GM19035 (cell line): Measurements from ENCODE around the gene PPL.
"Not testable (repeated sequence)": the region's sequence is repeated elsewhere in the genome, so short reads cannot be mapped to it uniquely, and the experiment has no call there.

Experiments
- ATAC-seq: cut with Tn5 transposase; IDR thresholded peaks from one replicate; pipeline ENCODE4 v1.9.1; 2021; ENCODE audit not compliant: unreplicated experiment

PPL gene

DNA sequence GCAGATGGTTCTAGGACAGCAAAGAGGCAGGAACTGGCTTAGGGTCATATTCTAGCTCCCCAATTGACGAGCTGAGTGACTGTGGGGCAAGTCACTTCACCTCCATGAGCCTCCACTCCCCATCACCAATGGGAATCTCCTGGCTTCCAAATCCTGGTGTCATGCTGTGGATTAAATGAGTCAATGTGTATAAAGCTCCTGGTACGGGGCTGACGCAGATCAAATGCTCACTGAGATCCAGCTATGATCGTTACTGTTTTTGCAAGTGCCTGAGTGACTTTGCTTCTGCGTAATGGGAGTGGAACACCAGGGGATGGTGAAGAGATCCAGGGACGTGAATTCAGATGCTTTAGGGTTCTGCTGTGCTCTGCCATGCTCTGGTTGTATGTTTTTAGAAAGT, 23.6 kb upstream of the PPL start:
- ATAC-seq: no peak

GRCh38 chr16:4958510-4959438, 21.8 kb upstream of the PPL start:
- ATAC-seq: no peak

- peak; percentile 79 for ATAC-seq
Observed at GRCh38 chr16:4957720-4958509, 21.0 kb upstream of the PPL start, which contains the start of gene SEC14L5. Gene SEC14L5 (plus strand): TSS chr16:4958330. CDS start chr16:4959324, 994 bp downstream.

DNA sequence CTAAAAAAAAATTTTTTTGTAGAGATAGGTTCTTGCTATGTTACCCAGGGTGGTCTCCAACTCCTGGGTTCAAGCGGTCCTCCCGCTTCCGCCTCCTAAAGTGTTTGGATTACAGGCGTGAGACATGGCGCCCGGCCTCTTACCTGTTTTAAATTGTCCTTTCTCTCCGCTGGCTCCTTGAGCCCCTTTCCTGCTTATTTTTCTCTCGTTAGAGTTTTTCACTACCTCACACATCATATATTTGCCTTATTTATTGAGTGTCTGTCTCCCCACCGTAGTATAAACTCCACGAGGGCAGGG, 20.4 kb upstream of the PPL start:
- ATAC-seq: no peak

DNA sequence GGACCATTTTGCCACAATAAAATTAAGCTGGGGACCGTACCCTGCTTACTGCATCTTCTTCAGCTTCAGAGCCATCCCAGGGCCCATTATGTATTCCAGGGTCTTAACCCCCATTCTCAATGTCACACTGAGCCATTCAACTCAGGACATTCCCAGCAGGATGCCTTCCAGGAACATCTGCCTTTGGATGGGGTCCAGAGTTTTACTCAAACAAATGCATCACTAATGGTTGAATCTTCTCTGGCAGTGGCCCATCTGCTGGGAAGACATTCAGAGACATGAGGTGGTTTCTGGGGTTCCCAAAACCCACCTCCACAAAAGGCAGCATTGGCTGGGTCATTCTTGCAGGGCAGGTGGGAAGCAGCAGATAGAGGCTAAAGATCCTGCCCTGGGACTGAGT, 17.8 kb upstream of the PPL start:
- no peak for ATAC-seq

- ATAC-seq: not testable (repeated sequence)
Observed at GRCh38 chr16:4951583-4951982, 14.6 kb upstream of the PPL start.

- ATAC-seq: no peak
Observed at GRCh38 chr16:4949986-4950385, 13.0 kb upstream of the PPL start.

DNA sequence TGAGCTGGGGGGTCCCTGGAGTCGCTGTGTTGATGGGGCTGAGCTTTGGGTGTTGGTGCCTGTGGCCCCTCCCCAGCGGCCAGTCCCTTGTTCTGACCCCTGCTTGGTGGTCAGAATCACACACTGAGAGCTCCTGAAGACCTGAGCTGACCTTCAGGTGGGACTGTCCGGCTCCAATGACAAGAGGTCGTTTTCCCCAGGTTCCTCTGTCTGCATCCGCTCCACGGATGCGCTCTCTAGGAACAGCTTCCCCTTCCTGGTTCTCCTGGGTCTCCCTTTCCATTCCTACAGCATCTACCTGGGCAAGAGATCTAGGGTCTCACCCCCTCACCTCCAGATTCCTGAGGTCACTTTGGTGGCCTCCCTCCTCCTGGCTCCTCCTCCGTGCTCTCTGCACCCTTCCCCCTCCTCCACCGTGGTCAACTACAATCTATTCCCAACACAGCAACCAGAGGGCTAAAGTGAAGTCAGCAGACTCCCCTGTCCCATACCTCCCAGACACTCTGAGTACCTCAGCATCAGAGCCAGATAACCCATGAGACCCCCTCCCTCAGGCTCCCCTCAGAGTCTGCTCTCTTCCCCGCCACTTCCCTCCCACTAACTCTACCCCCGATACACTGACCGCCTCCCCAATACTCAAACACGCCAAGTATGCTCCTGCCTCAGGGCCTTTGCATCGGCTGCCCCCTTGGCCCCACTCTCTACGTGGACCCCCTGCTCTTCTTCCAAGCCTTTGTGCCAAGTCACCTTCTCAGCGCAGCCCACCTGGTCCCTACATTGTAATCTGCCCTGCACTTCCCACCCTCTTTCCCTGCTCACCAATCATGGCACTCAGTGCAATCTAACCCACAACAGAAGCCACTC, 12.2 kb upstream of the PPL start:
- no peak for ATAC-seq

DNA sequence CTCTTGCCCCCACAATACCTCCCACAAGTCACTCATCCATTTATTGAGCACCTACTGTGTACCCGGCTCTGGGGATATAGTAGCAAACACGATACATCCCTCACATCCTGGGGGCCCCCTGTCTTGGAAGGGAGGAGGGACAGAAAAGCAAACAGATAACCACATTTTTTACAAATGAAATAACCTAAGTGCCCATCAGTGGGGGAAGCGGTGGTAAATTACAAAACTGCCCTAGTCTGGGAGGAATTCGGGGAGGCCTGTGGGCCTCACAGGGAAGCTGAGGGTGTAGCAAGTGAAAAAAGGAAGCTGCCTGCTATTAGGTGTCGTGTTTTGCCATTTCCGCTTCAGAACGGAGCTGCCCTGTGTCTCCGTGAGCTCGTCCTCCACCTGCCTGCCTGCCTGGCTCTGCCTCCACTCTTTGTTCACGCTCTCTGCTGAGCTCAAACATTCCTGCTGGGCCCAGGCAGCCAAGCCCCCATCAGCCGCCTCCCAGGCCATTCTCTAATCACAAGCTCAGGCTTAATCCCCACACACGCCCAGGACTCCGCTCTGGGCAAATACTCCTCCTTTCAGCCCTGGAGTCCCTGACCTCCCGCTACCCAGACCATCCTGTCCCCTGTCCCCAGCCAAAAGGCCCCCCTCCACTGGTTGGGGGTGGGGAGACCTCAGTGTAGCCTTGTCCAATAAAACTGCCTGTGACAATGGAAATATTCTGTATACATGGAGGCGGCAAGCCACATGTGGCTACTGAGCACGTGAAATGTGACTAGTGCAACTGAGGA, 11.0 kb upstream of the PPL start:
- ATAC-seq: no peak

GRCh38 chr16:4946917-4947316, 10.0 kb upstream of the PPL start:
- no peak for ATAC-seq

GRCh38 chr16:4945560-4946502, 8.9 kb upstream of the PPL start:
- no peak for ATAC-seq

GRCh38 chr16:4944333-4945281, 7.7 kb upstream of the PPL start:
- ATAC-seq: no peak

- ATAC-seq: no peak
Observed at GRCh38 chr16:4942481-4942880, 5.5 kb upstream of the PPL start.

DNA sequence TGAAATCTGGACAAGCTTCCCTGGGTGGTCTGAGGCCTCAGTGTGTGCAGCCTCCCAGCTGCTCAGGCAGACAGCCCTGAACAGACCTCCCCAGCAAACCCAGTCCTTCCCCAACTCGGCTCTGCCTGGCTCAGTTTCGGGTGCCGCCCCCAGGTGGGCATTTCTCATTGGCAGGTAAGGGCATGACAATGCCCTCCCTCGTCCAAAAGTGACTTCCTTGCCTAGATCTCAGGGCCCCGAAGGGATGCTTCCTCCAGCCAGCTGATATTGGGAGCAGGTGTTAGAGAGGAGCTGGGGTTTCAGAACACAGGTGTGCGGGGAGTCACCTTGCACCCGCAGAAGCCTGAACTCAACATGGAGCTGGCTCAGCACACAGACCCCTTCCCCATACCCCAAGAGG, 3.8 kb upstream of the PPL start:
- no peak for ATAC-seq

DNA sequence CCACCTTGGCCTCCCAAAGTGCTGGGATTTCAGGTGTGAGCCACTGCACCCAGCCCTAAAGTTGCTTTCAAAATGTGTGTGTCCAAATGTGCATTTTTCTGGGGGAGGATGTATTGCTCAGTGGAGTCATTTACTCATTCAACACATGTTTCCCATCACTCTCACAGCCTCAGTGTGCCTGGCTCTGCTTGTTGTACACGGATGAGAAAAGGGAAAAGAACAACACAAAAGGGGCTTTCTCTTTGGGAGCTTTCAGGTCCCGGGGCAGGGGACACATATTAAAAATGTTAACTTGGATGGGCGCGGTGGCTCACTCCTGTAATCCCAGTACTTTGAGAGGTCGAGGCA, 1.7 kb upstream of the PPL start:
- no peak for ATAC-seq

- ATAC-seq: no peak
Observed at GRCh38 chr16:4937782-4938682, 1.1 kb upstream of the PPL start.
